ENCODE results near the gene TSHR. TPM values are rescaled to one million over a fixed set of nuclear protein-coding genes. Genes with fewer than 3 reads are reported as not detected.
A peak's percentile ranks its signal among the peaks of the same experiment; 100 is the strongest.

The TSHR gene
- total RNA-seq, 1 experiment from 2014 or later: not detected

DNA sequence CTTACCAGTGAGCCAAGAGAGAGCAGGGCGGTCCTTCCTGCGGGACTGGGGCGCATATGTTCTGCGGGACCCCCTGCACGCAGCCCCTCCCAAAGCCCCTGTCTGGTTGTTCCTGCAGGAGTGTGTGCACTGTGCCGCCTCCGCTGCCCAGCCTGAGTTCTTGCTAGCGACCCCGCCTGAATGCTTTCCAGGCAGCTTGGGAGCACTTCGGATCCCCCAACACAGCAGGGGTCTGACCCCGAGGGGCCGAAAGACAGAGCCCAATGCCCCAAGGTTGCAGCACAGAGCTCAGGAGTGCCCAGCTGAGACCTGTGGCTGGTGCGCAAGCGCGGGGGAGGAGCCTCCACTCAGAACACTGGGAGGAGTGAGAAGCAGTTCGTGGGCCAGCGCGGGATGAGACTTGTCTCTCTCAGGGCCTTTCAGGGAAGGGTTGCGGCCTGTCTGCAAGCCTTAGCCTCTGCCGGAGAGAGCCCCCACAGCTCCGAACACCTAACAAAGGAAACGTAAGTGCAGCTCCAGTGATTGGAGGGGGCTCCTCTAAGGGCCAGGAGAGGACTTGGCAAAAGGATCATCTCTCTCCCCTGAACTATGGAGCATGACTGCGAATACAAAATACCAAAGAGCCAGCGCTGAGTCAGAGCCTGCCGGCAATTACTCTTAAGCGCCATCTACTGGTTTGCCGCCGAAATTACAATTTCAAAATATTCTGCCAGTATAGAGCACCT lies 214.8 kb downstream of the TSHR start (continued):
- TF ChIP-seq, protein P1, sequence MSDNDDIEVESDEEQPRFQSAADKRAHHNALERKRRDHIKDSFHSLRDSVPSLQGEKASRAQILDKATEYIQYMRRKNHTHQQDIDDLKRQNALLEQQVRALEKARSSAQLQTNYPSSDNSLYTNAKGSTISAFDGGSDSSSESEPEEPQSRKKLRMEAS (IDR thresholded peaks at IDR 0.05): peak; percentile 57
- TF ChIP-seq, protein P2, sequence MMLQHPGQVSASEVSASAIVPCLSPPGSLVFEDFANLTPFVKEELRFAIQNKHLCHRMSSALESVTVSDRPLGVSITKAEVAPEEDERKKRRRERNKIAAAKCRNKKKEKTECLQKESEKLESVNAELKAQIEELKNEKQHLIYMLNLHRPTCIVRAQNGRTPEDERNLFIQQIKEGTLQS (IDR thresholded peaks at IDR 0.05): no peak
- TF ChIP-seq EZH2 (IDR thresholded peaks at IDR 0.05) (no peak), ZFX (IDR thresholded peaks at IDR 0.05) (peak; percentile 72)

DNA sequence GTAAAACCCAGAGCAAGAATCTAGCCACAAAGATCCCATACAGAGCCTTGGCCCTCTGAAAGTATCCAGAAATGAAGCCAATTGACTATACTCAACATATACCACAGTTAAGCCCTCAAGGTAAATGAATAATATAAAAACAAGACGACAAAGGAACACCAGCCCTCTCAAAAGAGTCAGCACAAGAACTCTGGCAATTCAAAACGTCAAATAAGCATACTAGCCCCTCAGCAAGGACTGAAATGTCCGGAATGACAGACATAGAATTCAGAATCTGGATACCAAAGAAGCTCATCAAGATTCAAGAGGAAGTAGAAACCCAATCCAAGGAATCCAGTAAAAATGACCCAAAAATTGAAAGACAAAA lies 215.4 kb downstream of the TSHR start:
- no peak overlapping the region; the same call in 1 of the 2 replicates for H3K27ac ChIP-seq (ENCODE audit: low read depth, low read length)
- H2AFZ ChIP-seq (ENCODE audit: low read depth, low read length, poor library complexity, severe bottlenecking): no peak overlapping the region
- H4K20me1 ChIP-seq (ENCODE audit: insufficient read depth): no peaks in the 10 kb centered on the region
- ATAC-seq (0 out of 2 replicates have a peak, but pooled peaks have one; percentile 2), DNase-seq (ENCODE audit: low read depth, low spot score) (no peak)
- H3K4me2 ChIP-seq (ENCODE audit: low read length): peak overlapping the region; percentile 85
- RAD21 ChIA-PET (ENCODE audit: low non-redundant PET in 1 of 2, low total read pairs in 2 of 2, uncharacterized antibody in 2 of 2, unreplicated experiment in 2 of 2): no interaction called here
- peak overlapping the region; percentile 69; the same call in 1 of the 2 replicates for H3K9ac ChIP-seq (ENCODE audit: low read length)
- H3K9me3 ChIP-seq (ENCODE audit: control insufficient read depth in 1 of 2, insufficient read depth in 1 of 2, low read depth in 1 of 2, low read length in 2 of 2): no peaks in the 10 kb centered on the region
- H3K27me3 ChIP-seq (ENCODE audit: insufficient read depth, low read length): no peaks in the 10 kb centered on the region
- TF ChIP-seq, protein P1 (IDR thresholded peaks at IDR 0.05): 0 out of 2 replicates have a peak, but pooled peaks have one; percentile 53
- TF ChIP-seq SP1 (IDR thresholded peaks at IDR 0.05; ENCODE audit: low read depth) (0 out of 2 replicates have a peak, but pooled peaks have one; percentile 8), CEBPB (IDR thresholded peaks at IDR 0.05; ENCODE audit: low read depth) (no peak), SIN3A (IDR thresholded peaks at IDR 0.05; ENCODE audit: low read depth) (0 out of 2 replicates have a peak, but pooled peaks have one; percentile 20)
- H3K9me2 ChIP-seq (ENCODE audit: insufficient read depth): no peaks in the 10 kb centered on the region
- CTCF ChIA-PET: interaction anchor here (0.9 to 1.8 kb wide), 8 partner anchors 10 to 584 kb away, joined by 3 to 5 read pairs (median 4); no protein-coding TSS in a partner anchor
- POLR2A ChIA-PET: interaction anchor here (1.0 to 1.6 kb wide), 2 partner anchors 48 to 174 kb away, joined by 3 to 4 read pairs; no protein-coding TSS in a partner anchor
- H3K79me2 ChIP-seq (ENCODE audit: insufficient read depth, low read length): no peaks in the 10 kb centered on the region
- intact Hi-C loops (cut with micrococcal nuclease): loop anchor here (5.0 kb wide), 1 partner anchor 296 kb away; no protein-coding TSS in a partner anchor
- BruUV-seq (replicated peaks): TSS peak; percentile 93
- peak overlapping the region in 1 of 2 experiments; percentile 59; a peak in 2 of 4 replicates for H3K4me3 ChIP-seq (replicated peaks in 1 of 2; ENCODE audit: low read depth in 1 of 2, low read length in 2 of 2)
- peaks cover 3 to 13% of the 10 kb centered on the region in 2 experiments; a peak in 2 of 4 replicates for H3K4me1 ChIP-seq (ENCODE audit: control insufficient read depth in 1 of 2, insufficient read depth in 2 of 2, low read length in 2 of 2)
- no peaks in the 10 kb centered on the region for H3K36me3 ChIP-seq (ENCODE audit: control insufficient read depth in 1 of 2, insufficient read depth in 2 of 2, low read length in 2 of 2)

Data from HCT116 (cell line).